A549 (cell line): ENCODE data around the gene KCTD3. TPM values are rescaled to one million over a fixed set of nuclear protein-coding genes. Genes with fewer than 3 reads are reported as not detected.
A peak's percentile ranks its signal among the peaks of the same experiment; 100 is the strongest.

ENCODE experiments used
- ATAC-seq, 2 experiments: fragments of 200-7000 bp in 1 of 2; fragments of >200 bp in 1 of 2; cut with Nextera tagmentation in 1 of 2; cut with Tn5 transposase in 1 of 2; 3 replicates each; pipeline versions ENCODE4 v1.8.0 to v1.9.1; 2018 to 2020; ENCODE audit warnings: mild to moderate bottlenecking in 1 of 2, moderate library complexity in 1 of 2
- CTCF ChIA-PET: fragments of 300-600 bp; sonication (Branson Sonifier 250); formaldehyde crosslinking; extraction: SDS; loops from one replicate; lab custom pipeline; 2021; ENCODE audit warnings: antibody characterized with exemption, inconsistent platforms; lab: Yijun Ruan, JAX
- POLR2A ChIA-PET: fragments of 350-600 bp; formaldehyde crosslinking; extraction: SDS; loops from one replicate; lab custom pipeline; 2021; ENCODE audit warnings: antibody characterized with exemption, inconsistent platforms; lab: Yijun Ruan, JAX
- DNase-seq, 2 experiments: peaks; one replicate each; pipeline versions ENCODE4 v3.0.0 to v3.0.0-alpha.2; 2011 to 2016; ENCODE audit warnings: low read depth in 1 of 2, low spot score in 1 of 2
- FAIRE-seq: peaks from 2 replicates; lab custom pipeline; 2011; peaks lifted over from hg19 to GRCh38; lab: Jason Lieb, UNC
- H3K27ac ChIP-seq, 2 experiments: fragments of >200 bp; sonication (Bioruptor Twin); formaldehyde crosslinking; 3 replicates each; pipeline ENCODE4 v1.5.1; 2016 to 2017
- H3K4me1 ChIP-seq: fragments of >200 bp; sonication (Bioruptor Twin); formaldehyde crosslinking; 3 replicates; pipeline ENCODE4 v1.6.1; 2016
- H3K4me2 ChIP-seq: fragments of >200 bp; sonication (Bioruptor Twin); formaldehyde crosslinking; 3 replicates; pipeline ENCODE4 v1.6.1; 2016
- H3K4me3 ChIP-seq: fragments of >200 bp; sonication (Bioruptor Twin); formaldehyde crosslinking; 3 replicates; pipeline ENCODE4 v1.5.1; 2016
- H3K9me3 ChIP-seq: fragments of >200 bp; sonication (Bioruptor Twin); formaldehyde crosslinking; 3 replicates; pipeline ENCODE4 v1.6.1; 2016
- CBX2 ChIP-seq: fragments of 200-600 bp; sonication (generic); IDR thresholded peaks from 2 replicates; pipeline ENCODE4 v1.6.1; 2016; ENCODE audit warnings: low read depth, mild to moderate bottlenecking, borderline replicate concordance
- CHD4 ChIP-seq: fragments of 200-600 bp; sonication (generic); IDR thresholded peaks from 2 replicates; pipeline ENCODE4 v1.6.1; 2016; ENCODE audit warnings: antibody characterized with exemption, mild to moderate bottlenecking, borderline replicate concordance
- HEYL ChIP-seq: fragments of 250-450 bp; sonication (Bioruptor Pico); IDR thresholded peaks from 2 replicates; pipeline ENCODE4 v1.8.0; 2021; ENCODE audit warnings: mild to moderate bottlenecking, moderate library complexity
- HMGXB4 ChIP-seq: fragments of 250-450 bp; sonication (Bioruptor Pico); IDR thresholded peaks from 2 replicates; pipeline ENCODE4 v1.5.0; 2021; ENCODE audit warnings: mild to moderate bottlenecking, moderate library complexity, borderline replicate concordance
- JUN ChIP-seq, 2 experiments: fragments of >200 bp; sonication (Bioruptor Twin); formaldehyde crosslinking; IDR thresholded peaks; 2 replicates in 1 of 2; 3 replicates in 1 of 2; pipeline ENCODE4 v1.6.1; 2016 to 2017
- KDM5A ChIP-seq: fragments of 200-600 bp; sonication (generic); IDR thresholded peaks from 2 replicates; pipeline ENCODE4 v1.6.1; 2016; ENCODE audit warnings: antibody characterized with exemption, mild to moderate bottlenecking
- MAFK ChIP-seq: fragments of 450-650 bp; IDR thresholded peaks from 2 replicates; pipeline ENCODE4 v1.6.1; 2014; ENCODE audit not compliant: partially characterized antibody
- MAZ ChIP-seq: fragments of 150-350 bp; IDR thresholded peaks from 2 replicates; pipeline ENCODE4 v1.6.1; 2014; ENCODE audit warnings: antibody characterized with exemption, low read depth, low read length, borderline replicate concordance
- NR3C1 ChIP-seq: fragments of >200 bp; sonication (Bioruptor Twin); formaldehyde crosslinking; IDR thresholded peaks from 3 replicates; pipeline ENCODE4 v1.6.1; 2017
- PHF8 ChIP-seq: fragments of 200-600 bp; sonication (generic); IDR thresholded peaks from 2 replicates; pipeline ENCODE4 v1.6.1; 2016; ENCODE audit warnings: low read depth, mild to moderate bottlenecking, antibody characterized with exemption, moderate library complexity, borderline replicate concordance
- POLR2A ChIP-seq: IDR thresholded peaks from 2 replicates; pipeline ENCODE4 v1.6.1; 2012; ENCODE audit warnings: mild to moderate bottlenecking, low read length
- POLR2AphosphoS2 ChIP-seq: conservative IDR thresholded peaks from 2 replicates; pipeline ENCODE4 v1.6.1; 2012; ENCODE audit warnings: low read length, improper control_type of control experiment, inconsistent platforms
- SMC3 ChIP-seq: fragments of >200 bp; sonication (Bioruptor Twin); formaldehyde crosslinking; IDR thresholded peaks from 3 replicates; pipeline ENCODE4 v1.6.1; 2018; ENCODE audit warnings: inconsistent platforms
- ZC3H11A ChIP-seq: fragments of 450-650 bp; IDR thresholded peaks from 2 replicates; pipeline ENCODE4 v1.6.1; 2014; ENCODE audit warnings: antibody characterized with exemption, mild to moderate bottlenecking
- ZSCAN20 ChIP-seq: fragments of 250-450 bp; sonication (Bioruptor Pico); IDR thresholded peaks from 2 replicates; pipeline ENCODE4 v1.8.0; 2022; ENCODE audit warnings: mild to moderate bottlenecking, moderate library complexity
- WGBS: methylation state at CpG from one replicate; pipeline ENCODE4 v1.1.6; 2017; ENCODE audit errors: missing lambda C conversion rate; 5-methylcytosine and 5-hydroxymethylcytosine counted together
- polyA plus RNA-seq, 4 experiments: library from polyadenylated mRNA; depleted of rRNA in 3 of 4; stranded (reverse); fragments of >200 nt; fragmentation: RNase III in 1 of 4; extraction: RNeasy Plus Mini Kit Qiagen cat#74134 plus additional on column Dnase treatment in 1 of 4; gene quantifications; 2 replicates in 3 of 4; 3 replicates in 1 of 4; pipeline ENCODE4 v1.2.3, GENCODE V29; 2011 to 2017

Gene KCTD3
- polyA plus RNA-seq, 2 of the 4 experiments (the other 2 are of a cell fraction), result 33.0 to 69.4 TPM

GRCh38 chr1:215643592-215644321, 76.7 kb downstream of the KCTD3 start:
- WGBS, result 42% methylated on average over 4 of the region's 4 CpGs
- H3K4me1 ChIP-seq, result no peaks in the 10 kb centered on the region
- no peak overlapping the region for H3K4me2 ChIP-seq
- POLR2A ChIA-PET, result no interaction called here
- H3K4me3 ChIP-seq, result no peak overlapping the region
- no peak for ATAC-seq
- CTCF ChIA-PET, result interaction anchor here (0.7 to 1.9 kb wide), 2 partner anchors 37 to 165 kb away, joined by 3 to 4 read pairs; no protein-coding TSS in a partner anchor
- FAIRE-seq, result no peak
- TF ChIP-seq MAFK (peak; percentile 58), NR3C1 (no peak)
- H3K27ac ChIP-seq, result no peak overlapping the region
- no peak for DNase-seq
- no peaks in the 10 kb centered on the region for H3K9me3 ChIP-seq

- Histone ChIP-seq H3K27ac (no peak overlapping the region), H3K4me3 (no peak overlapping the region), H3K4me1 (no peaks in the 10 kb centered on the region), H3K4me2 (no peak overlapping the region), H3K9me3 (no peaks in the 10 kb centered on the region)
- TF ChIP-seq ZSCAN20 (CRISPR knock-in tag), result no peak
- TF ChIP-seq SMC3, result no peak
- no peak for TF ChIP-seq HMGXB4 (CRISPR knock-in tag)
- TF ChIP-seq CHD4, result no peak
- TF ChIP-seq HEYL (CRISPR knock-in tag), result no peak
- no peak for TF ChIP-seq JUN (IDR thresholded peaks at IDR 0.05)
- TF ChIP-seq POLR2A, result no peak
- DNase-seq (no peak), FAIRE-seq (no peak), ATAC-seq (no peak)
- ChIA-PET POLR2A (no interaction called here), CTCF (no interaction called here)
- WGBS, result 64% methylated on average over 4 of the region's 4 CpGs
Measured at GRCh38 chr1:215645182-215645581, 78.1 kb downstream of the KCTD3 start.

GRCh38 chr1:215645861-215646260, 78.8 kb downstream of the KCTD3 start:
- H3K4me1 ChIP-seq, result no peaks in the 10 kb centered on the region
- ChIA-PET CTCF (interaction anchor here (0.7 kb wide), 1 partner anchor 936 kb away, joined by 3 read pairs; no protein-coding TSS in a partner anchor), POLR2A (no interaction called here)
- ATAC-seq (no peak), FAIRE-seq (no peak), DNase-seq (no peak)
- TF ChIP-seq PHF8 (no peak), MAFK (peak; percentile 56)
- WGBS, result 87% methylated on average over 2 of the region's 2 CpGs
- no peak overlapping the region for H3K4me2 ChIP-seq
- H3K27ac ChIP-seq, result no peak overlapping the region
- no peaks in the 10 kb centered on the region for H3K9me3 ChIP-seq
- no peak overlapping the region for H3K4me3 ChIP-seq

- CTCF ChIA-PET, result no interaction called here
- DNase-seq, result no peak
- no peak for ATAC-seq
- POLR2A ChIA-PET, result no interaction called here
- FAIRE-seq, result no peak
- H3K4me3 ChIP-seq, result no peak overlapping the region
- H3K4me1 ChIP-seq, result no peaks in the 10 kb centered on the region
- no peak overlapping the region for H3K27ac ChIP-seq
- 58% methylated on average over 3 of the region's 3 CpGs for WGBS
- H3K9me3 ChIP-seq, result no peaks in the 10 kb centered on the region
- no peak overlapping the region for H3K4me2 ChIP-seq
- TF ChIP-seq NR3C1 (no peak), MAZ (no peak), POLR2AphosphoS2 (no peak), CBX2 (no peak), KDM5A (no peak)
Measured at GRCh38 chr1:215647738-215648137, 80.6 kb downstream of the KCTD3 start.

- H3K4me3 ChIP-seq, result no peak overlapping the region
- no peak overlapping the region for H3K27ac ChIP-seq
- POLR2A ChIA-PET, result no interaction called here
- ATAC-seq (no peak), FAIRE-seq (no peak), DNase-seq (no peak)
- no peaks in the 10 kb centered on the region for H3K4me1 ChIP-seq
- no peaks in the 10 kb centered on the region for H3K9me3 ChIP-seq
- 27% methylated on average over 4 of the region's 4 CpGs for WGBS
- CTCF ChIA-PET, result no interaction called here
- peak; percentile 90 for TF ChIP-seq MAFK
- no peak for TF ChIP-seq ZC3H11A
- H3K4me2 ChIP-seq, result no peak overlapping the region
Measured at GRCh38 chr1:215648957-215649356, 81.9 kb downstream of the KCTD3 start.
